DOHH2 (cell line): ENCODE data around the gene DCAF8L1.

Experiments
- CTCF ChIP-seq: fragments of 200-600 bp; sonication (generic); IDR thresholded peaks from one replicate; pipeline ENCODE4 v1.5.1; 2014; ENCODE audit warnings: antibody characterized with exemption, mild to moderate bottlenecking, low read depth, low read length; ENCODE audit not compliant: poor library complexity, severe bottlenecking
- EZH2phosphoT487 ChIP-seq: fragments of 200-600 bp; sonication (generic); IDR thresholded peaks from 2 replicates; pipeline ENCODE4 v1.6.1; 2017; ENCODE audit warnings: borderline replicate concordance, mild to moderate bottlenecking, antibody characterized with exemption, low read length, moderate library complexity, mixed read lengths

- no peak for TF ChIP-seq CTCF
- TF ChIP-seq EZH2phosphoT487 = no peak
These were observed 5.0 kb downstream of the DCAF8L1 start for GRCh38 chrX:27976284-27976683.
